Measurements from ENCODE around the gene SLC12A8. TPM values are rescaled to one million over a fixed set of nuclear protein-coding genes. Genes with fewer than 3 reads are reported as not detected.
A peak's percentile ranks its signal among the peaks of the same experiment; 100 is the strongest.

Gene SLC12A8
- total and polyA plus RNA-seq, 10 of the 15 experiments (the other 5 are each of a cell fraction or from before 2014, with no cell fraction given), result 2.5 to 71.6 (median 50.1) TPM

DNA sequence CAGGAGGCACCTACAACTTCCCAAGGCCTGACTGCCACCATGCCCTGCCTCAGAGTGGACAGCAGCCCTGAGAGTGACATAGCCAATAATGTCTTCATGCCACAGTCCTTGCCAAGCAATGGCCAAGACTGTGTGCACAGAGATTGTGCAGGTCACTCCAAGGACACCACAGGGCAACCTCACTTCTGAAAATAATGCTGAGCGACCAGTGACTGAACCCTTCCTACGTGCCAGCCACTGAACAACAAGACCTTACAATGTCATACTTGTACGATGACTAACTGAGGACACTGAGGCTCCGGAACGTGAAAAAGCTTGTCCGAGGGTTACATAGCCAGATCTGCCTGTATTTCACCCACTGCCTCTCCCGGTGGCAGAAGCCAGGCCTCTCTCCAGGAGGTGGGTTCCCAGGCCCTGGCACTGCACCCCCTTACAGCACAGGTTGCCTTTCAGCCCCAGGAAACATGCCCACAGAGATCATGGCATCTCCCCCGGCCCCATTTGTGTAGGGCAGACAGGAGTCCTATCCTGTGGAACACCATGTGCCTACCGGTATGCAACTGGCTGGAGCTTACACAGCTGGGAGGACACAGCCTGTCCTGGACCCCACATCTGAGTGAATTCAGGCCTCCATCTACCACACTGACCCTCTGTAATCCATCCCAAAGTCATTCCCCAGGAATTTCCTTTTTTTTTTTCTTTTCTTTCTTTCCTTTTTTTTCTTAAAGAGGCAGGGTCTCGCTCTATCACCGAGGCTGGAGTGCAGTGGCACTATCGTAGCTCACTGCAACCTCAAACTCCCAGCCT is 72.3 kb downstream of the SLC12A8 start:
- no peak overlapping the region for H2AFZ ChIP-seq (ENCODE audit: control insufficient read depth, low read depth, low read length)
- no TSS peak for BruUV-seq (replicated peaks)
- no peak for TF ChIP-seq MYC (IDR thresholded peaks at IDR 0.05; ENCODE audit: insufficient read depth, insufficient read length, insufficient replicate concordance, low read length, severe bottlenecking)
- no peak for TF ChIP-seq PBX3 (IDR thresholded peaks at IDR 0.05; ENCODE audit: insufficient replicate concordance, low read depth, low read length)
- TF ChIP-seq, protein P1, sequence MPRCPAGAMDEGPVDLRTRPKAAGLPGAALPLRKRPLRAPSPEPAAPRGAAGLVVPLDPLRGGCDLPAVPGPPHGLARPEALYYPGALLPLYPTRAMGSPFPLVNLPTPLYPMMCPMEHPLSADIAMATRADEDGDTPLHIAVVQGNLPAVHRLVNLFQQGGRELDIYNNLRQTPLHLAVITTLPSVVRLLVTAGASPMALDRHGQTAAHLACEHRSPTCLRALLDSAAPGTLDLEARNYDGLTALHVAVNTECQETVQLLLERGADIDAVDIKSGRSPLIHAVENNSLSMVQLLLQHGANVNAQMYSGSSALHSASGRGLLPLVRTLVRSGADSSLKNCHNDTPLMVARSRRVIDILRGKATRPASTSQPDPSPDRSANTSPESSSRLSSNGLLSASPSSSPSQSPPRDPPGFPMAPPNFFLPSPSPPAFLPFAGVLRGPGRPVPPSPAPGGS (IDR thresholded peaks at IDR 0.05; ENCODE audit: borderline replicate concordance, insufficient read depth, low read depth, low read length, poor library complexity, severe bottlenecking), result peak; percentile 30
- no peak for TF ChIP-seq ZNF687 (IDR thresholded peaks at IDR 0.05)
- no peak for TF ChIP-seq IKZF1 (conservative IDR thresholded peaks at IDR 0.05)
- TF ChIP-seq CHD2 (IDR thresholded peaks at IDR 0.05; ENCODE audit: borderline replicate concordance, low read depth, low read length), result no peak

More for the DNA sequence above, 72.3 kb downstream of the SLC12A8 start:
- no peaks in the 10 kb centered on the region; the same call in 2 of the 3 replicates for H3K9me3 ChIP-seq (replicated peaks; ENCODE audit: control insufficient read depth, insufficient read depth, low read length)
- ChIA-PET RAD21 (ENCODE audit: unreplicated experiment) (interaction anchor here (1.2 to 12.0 kb wide), 5 partner anchors 19 to 213 kb away, joined by 4 to 106 read pairs (median 9); no protein-coding TSS in a partner anchor), POLR2A (interaction anchor here (0.6 to 2.5 kb wide), 6 partner anchors 7 to 88 kb away, joined by 3 to 15 read pairs (median 6); no protein-coding TSS in a partner anchor), SMC1A (ENCODE audit: uncharacterized antibody, unreplicated experiment) (interaction anchor here (1.4 to 9.3 kb wide), 5 partner anchors 11 to 87 kb away, joined by 5 to 54 read pairs (median 16); no protein-coding TSS in a partner anchor), CTCF (interaction anchor here (0.7 to 3.6 kb wide), 7 partner anchors 10 to 210 kb away, joined by 3 to 24 read pairs (median 5); no protein-coding TSS in a partner anchor)
- peak overlapping the region; percentile 95 for H3K27ac ChIP-seq (ENCODE audit: control insufficient read depth, insufficient read depth)
- H3K4me3 ChIP-seq, result no peak overlapping the region
- 91% methylated on average over 12 of the region's 12 CpGs for WGBS (ENCODE audit: insufficient coverage, insufficient replicate concordance, low lambda C conversion rate, missing lambda C conversion rate)
- DNase-seq (ENCODE audit: low read depth, low spot score) (no peak), FAIRE-seq (no peak), ATAC-seq (no peak)
- intact Hi-C loops (cut with micrococcal nuclease; ENCODE audit: unreplicated experiment), result loop anchor here (2.0 to 5.0 kb wide), 2 partner anchors 19 to 62 kb away; no protein-coding TSS in a partner anchor
- no peaks in the 10 kb centered on the region for H4K20me1 ChIP-seq (ENCODE audit: control insufficient read depth, insufficient read depth)
- H3K27me3 ChIP-seq (replicated peaks in 1 of 2; ENCODE audit: control insufficient read depth in 2 of 2, insufficient read depth in 2 of 2, low read length in 1 of 2), result no peaks in the 10 kb centered on the region
- in situ Hi-C loops (cut with MboI), result no loop called here
- 0 out of 2 replicates have a peak overlapping the region, but pooled peaks have one; percentile 9 for H3K9ac ChIP-seq (ENCODE audit: control insufficient read depth, insufficient read depth, low read length)
- peaks cover 92% of the 10 kb centered on the region for H3K4me1 ChIP-seq (ENCODE audit: control insufficient read depth, insufficient read depth, low read length)
- H3K79me2 ChIP-seq (ENCODE audit: control insufficient read depth, insufficient read depth, low read length), result no peaks in the 10 kb centered on the region; the same call in 1 of the 2 replicates
- peak overlapping the region; percentile 32; the same call in 1 of the 2 replicates for H3K4me2 ChIP-seq (ENCODE audit: control insufficient read depth, insufficient read depth)
- no peaks in the 10 kb centered on the region for H3K36me3 ChIP-seq (ENCODE audit: control insufficient read depth in 2 of 2, insufficient read depth in 2 of 2, low read length in 1 of 2)
